Measurements from ENCODE around the gene PHACTR1.

DNA sequence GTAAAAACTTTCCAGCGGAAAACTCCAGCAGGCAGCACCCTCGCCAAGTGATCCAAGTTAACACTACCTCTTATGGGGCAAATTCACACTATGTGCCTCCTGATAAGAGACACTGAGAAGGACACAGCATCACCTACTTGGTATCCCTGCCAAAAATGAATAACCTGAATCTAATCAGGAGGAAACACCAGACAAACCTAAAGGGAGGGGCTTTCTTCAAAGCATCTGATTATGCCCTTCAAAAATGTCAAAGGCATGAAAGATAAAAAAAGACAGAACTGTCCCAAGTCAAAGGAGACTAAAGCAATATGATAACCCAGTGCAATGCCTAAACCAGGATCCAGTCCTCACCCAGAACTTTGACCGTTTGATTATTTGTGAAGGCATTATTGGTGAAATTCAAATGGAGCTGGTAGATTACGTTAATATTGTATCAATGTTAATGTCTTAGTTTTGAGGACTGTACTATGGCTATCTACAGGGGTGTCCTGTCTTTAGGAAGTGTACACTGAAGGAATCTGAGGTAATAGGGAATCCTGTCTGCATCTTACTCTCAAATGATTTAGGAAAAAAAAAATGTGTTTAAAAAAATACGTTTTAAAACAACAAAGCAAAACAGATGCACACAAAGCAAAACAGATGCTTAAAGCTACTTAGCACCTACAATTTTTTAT, 603.5 kb downstream of the PHACTR1 start:
- TF ChIP-seq, protein P1, sequence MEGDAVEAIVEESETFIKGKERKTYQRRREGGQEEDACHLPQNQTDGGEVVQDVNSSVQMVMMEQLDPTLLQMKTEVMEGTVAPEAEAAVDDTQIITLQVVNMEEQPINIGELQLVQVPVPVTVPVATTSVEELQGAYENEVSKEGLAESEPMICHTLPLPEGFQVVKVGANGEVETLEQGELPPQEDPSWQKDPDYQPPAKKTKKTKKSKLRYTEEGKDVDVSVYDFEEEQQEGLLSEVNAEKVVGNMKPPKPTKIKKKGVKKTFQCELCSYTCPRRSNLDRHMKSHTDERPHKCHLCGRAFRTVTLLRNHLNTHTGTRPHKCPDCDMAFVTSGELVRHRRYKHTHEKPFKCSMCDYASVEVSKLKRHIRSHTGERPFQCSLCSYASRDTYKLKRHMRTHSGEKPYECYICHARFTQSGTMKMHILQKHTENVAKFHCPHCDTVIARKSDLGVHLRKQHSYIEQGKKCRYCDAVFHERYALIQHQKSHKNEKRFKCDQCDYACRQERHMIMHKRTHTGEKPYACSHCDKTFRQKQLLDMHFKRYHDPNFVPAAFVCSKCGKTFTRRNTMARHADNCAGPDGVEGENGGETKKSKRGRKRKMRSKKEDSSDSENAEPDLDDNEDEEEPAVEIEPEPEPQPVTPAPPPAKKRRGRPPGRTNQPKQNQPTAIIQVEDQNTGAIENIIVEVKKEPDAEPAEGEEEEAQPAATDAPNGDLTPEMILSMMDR (IDR thresholded peaks at IDR 0.05) = no peak
- TF ChIP-seq POLR2AphosphoS5 (IDR thresholded peaks at IDR 0.05) (no peak), POLR2A (IDR thresholded peaks at IDR 0.05) (no peak), EP300 (IDR thresholded peaks at IDR 0.05) (no peak)
